GM12878 (cell line): ENCODE data around the gene ENTPD5.
A peak's percentile ranks its signal among the peaks of the same experiment; 100 is the strongest.

Source experiments
- BRCA1 ChIP-seq: IDR thresholded peaks from 2 replicates; pipeline ENCODE4 v1.6.1; 2011; ENCODE audit warnings: low read depth, low read length, improper control_type of control experiment
- CREM ChIP-seq: IDR thresholded peaks from 2 replicates; pipeline ENCODE4 v1.6.1; 2014; ENCODE audit warnings: antibody characterized with exemption, low read depth
- CTCF ChIP-seq, 3 experiments: IDR thresholded peaks in 2 of 3; conservative IDR thresholded peaks in 1 of 3; 2 replicates each; pipeline ENCODE4 v1.5.1; 2011; ENCODE audit warnings: low read depth in 3 of 3, low read length in 3 of 3, mild to moderate bottlenecking in 3 of 3, control low read depth in 2 of 3, moderate library complexity in 2 of 3, inconsistent platforms in 1 of 3, mixed read lengths in 1 of 3; ENCODE audit not compliant: control insufficient read depth in 2 of 3, insufficient read depth in 1 of 3; ENCODE audit errors: extremely low read depth in 1 of 3
- E2F8 ChIP-seq: fragments of 450-650 bp; IDR thresholded peaks from 2 replicates; pipeline ENCODE4 v1.6.1; 2018; ENCODE audit warnings: mild to moderate bottlenecking, low read depth, moderate library complexity; ENCODE audit not compliant: partially characterized antibody
- EZH2 ChIP-seq: IDR thresholded peaks from 2 replicates; pipeline ENCODE4 v1.6.1; 2012; ENCODE audit warnings: low read depth, mild to moderate bottlenecking, control low read depth, inconsistent platforms, low read length, borderline replicate concordance; ENCODE audit not compliant: control insufficient read depth
- NFIC ChIP-seq: IDR thresholded peaks from 2 replicates; pipeline ENCODE4 v1.6.1; 2012; ENCODE audit warnings: low read depth, mild to moderate bottlenecking, inconsistent platforms, low read length, moderate library complexity
- PAX5 ChIP-seq: IDR thresholded peaks from 2 replicates; pipeline ENCODE4 v1.6.1; 2011; ENCODE audit warnings: low read depth, low read length, borderline replicate concordance
- POLR2AphosphoS5 ChIP-seq: IDR thresholded peaks from 2 replicates; pipeline ENCODE4 v1.6.1; 2011; ENCODE audit warnings: mild to moderate bottlenecking, low read length, inconsistent platforms
- RB1 ChIP-seq: fragments of 450-650 bp; formaldehyde crosslinking; IDR thresholded peaks from 2 replicates; pipeline ENCODE4 v1.6.1; 2017; ENCODE audit warnings: mild to moderate bottlenecking, borderline replicate concordance
- SMAD1 ChIP-seq: fragments of 450-650 bp; IDR thresholded peaks from 2 replicates; pipeline ENCODE4 v1.6.1; 2018; ENCODE audit warnings: mild to moderate bottlenecking, low read depth; ENCODE audit not compliant: partially characterized antibody
- USF1 ChIP-seq: IDR thresholded peaks from 2 replicates; pipeline ENCODE4 v1.6.1; 2011; ENCODE audit warnings: borderline replicate concordance, low read depth, mild to moderate bottlenecking, moderate library complexity, mixed read lengths, low read length; ENCODE audit not compliant: insufficient read depth; ENCODE audit errors: extremely low read length
- USF2 ChIP-seq: IDR thresholded peaks from 2 replicates; pipeline ENCODE4 v1.6.1; 2011; ENCODE audit warnings: low read depth, low read length, improper control_type of control experiment, borderline replicate concordance
- ZNF274 ChIP-seq: IDR thresholded peaks from one replicate; pipeline ENCODE4 v1.8.0; 2011; ENCODE audit not compliant: insufficient read length, insufficient read depth
- TF ChIP-seq, protein P1 (sequence below): fragments of 450-650 bp; formaldehyde crosslinking; IDR thresholded peaks from 2 replicates; pipeline ENCODE4 v1.4.0; 2020; ENCODE audit warnings: mild to moderate bottlenecking, moderate library complexity

GRCh38 chr14:73949752-73950734, 69.0 kb downstream of the ENTPD5 start, which contains the start of the genes COQ6 and FAM161B:
- no peak for TF ChIP-seq NFIC
- TF ChIP-seq EZH2: no peak
- TF ChIP-seq CTCF (IDR thresholded peaks at IDR 0.05 in 2 of 3, conservative IDR thresholded peaks at IDR 0.05 in 1 of 3; ENCODE audit: control insufficient read depth in 2 of 3, extremely low read depth in 1 of 3, insufficient read depth in 1 of 3, low read depth in 3 of 3, low read length in 3 of 3): peak; percentile 13 to 43 (median 28); a peak in 3 of 6 replicates
- TF ChIP-seq, protein P1, sequence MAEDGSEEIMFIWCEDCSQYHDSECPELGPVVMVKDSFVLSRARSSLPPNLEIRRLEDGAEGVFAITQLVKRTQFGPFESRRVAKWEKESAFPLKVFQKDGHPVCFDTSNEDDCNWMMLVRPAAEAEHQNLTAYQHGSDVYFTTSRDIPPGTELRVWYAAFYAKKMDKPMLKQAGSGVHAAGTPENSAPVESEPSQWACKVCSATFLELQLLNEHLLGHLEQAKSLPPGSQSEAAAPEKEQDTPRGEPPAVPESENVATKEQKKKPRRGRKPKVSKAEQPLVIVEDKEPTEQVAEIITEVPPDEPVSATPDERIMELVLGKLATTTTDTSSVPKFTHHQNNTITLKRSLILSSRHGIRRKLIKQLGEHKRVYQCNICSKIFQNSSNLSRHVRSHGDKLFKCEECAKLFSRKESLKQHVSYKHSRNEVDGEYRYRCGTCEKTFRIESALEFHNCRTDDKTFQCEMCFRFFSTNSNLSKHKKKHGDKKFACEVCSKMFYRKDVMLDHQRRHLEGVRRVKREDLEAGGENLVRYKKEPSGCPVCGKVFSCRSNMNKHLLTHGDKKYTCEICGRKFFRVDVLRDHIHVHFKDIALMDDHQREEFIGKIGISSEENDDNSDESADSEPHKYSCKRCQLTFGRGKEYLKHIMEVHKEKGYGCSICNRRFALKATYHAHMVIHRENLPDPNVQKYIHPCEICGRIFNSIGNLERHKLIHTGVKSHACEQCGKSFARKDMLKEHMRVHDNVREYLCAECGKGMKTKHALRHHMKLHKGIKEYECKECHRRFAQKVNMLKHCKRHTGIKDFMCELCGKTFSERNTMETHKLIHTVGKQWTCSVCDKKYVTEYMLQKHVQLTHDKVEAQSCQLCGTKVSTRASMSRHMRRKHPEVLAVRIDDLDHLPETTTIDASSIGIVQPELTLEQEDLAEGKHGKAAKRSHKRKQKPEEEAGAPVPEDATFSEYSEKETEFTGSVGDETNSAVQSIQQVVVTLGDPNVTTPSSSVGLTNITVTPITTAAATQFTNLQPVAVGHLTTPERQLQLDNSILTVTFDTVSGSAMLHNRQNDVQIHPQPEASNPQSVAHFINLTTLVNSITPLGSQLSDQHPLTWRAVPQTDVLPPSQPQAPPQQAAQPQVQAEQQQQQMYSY (CRISPR knock-in tag): no peak
- TF ChIP-seq USF2: no peak
- no peak for TF ChIP-seq ZNF274
- peak; percentile 44 for TF ChIP-seq RB1
- TF ChIP-seq BRCA1: no peak
- no peak for TF ChIP-seq USF1
- TF ChIP-seq E2F8: no peak
- TF ChIP-seq CREM: peak; percentile 83
- TF ChIP-seq SMAD1: no peak
- TF ChIP-seq POLR2AphosphoS5: peak; percentile 95
- no peak for TF ChIP-seq PAX5
